Measurements from ENCODE around the gene PDZRN3. TPM values are rescaled to one million over a fixed set of nuclear protein-coding genes. Genes with fewer than 3 reads are reported as not detected.

PDZRN3 gene
- total RNA-seq, 1 experiment from 2014 or later: 0.24 TPM

DNA sequence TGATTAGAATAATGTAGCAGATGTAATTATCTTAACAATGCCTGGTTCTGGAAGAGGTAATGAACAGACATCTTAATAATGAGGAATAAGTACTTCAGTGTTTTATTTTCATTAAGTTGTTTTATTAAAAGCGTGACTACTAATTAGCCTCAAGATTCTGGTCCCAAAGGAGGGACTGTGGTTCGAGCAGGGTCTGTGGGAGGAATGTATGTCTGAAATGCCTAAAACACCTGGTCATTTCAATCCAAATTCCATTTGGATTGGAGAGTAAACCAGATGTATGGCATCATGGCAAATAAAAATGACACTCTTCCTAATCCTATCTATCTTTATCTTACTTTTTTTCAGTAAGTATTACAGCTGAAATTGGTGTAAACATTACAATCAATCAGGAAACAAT is 243.2 kb downstream of the PDZRN3 start:
- Histone ChIP-seq H3K9me3 (ENCODE audit: low read depth, low read length, poor library complexity, severe bottlenecking) (no peaks in the 10 kb centered on the region), H3K4me3 (ENCODE audit: low read depth, low read length, poor library complexity, severe bottlenecking) (no peak overlapping the region), H3K4me1 (ENCODE audit: insufficient read depth, low read length, poor library complexity, severe bottlenecking) (no peaks in the 10 kb centered on the region), H3K27me3 (replicated peaks; ENCODE audit: insufficient read depth, low read depth, low read length, poor library complexity) (no peaks in the 10 kb centered on the region), H3K27ac (ENCODE audit: low read depth, low read length, poor library complexity, severe bottlenecking) (no peak overlapping the region), H3K36me3 (ENCODE audit: insufficient read depth, low read length, poor library complexity, severe bottlenecking) (no peaks in the 10 kb centered on the region)
- intact Hi-C loops (cut with micrococcal nuclease; ENCODE audit: unreplicated experiment): no loop called here
- no TSS peak for BruUV-seq (replicated peaks)
- ChIA-PET CTCF (no interaction called here), POLR2A (ENCODE audit: low non-redundant PET) (no interaction called here)
- DNase-seq (ENCODE audit: low spot score): no peak
- TF ChIP-seq EZH2 (IDR thresholded peaks at IDR 0.05; ENCODE audit: borderline replicate concordance, low read depth, low read length, poor library complexity, severe bottlenecking) (no peak), CTCF (conservative IDR thresholded peaks at IDR 0.05; ENCODE audit: low read depth, low read length) (no peak)

GRCh38 chr3:73380735-73381532 is 243.8 kb downstream of the PDZRN3 start:
- BruUV-seq (replicated peaks): no TSS peak
- no peaks in the 10 kb centered on the region for H3K36me3 ChIP-seq (ENCODE audit: insufficient read depth, low read length, poor library complexity, severe bottlenecking)
- H3K9me3 ChIP-seq (ENCODE audit: low read depth, low read length, poor library complexity, severe bottlenecking): no peaks in the 10 kb centered on the region
- DNase-seq (ENCODE audit: low spot score): no peak
- no peak overlapping the region for H3K4me3 ChIP-seq (ENCODE audit: low read depth, low read length, poor library complexity, severe bottlenecking)
- intact Hi-C loops (cut with micrococcal nuclease; ENCODE audit: unreplicated experiment): no loop called here
- H3K27ac ChIP-seq (ENCODE audit: low read depth, low read length, poor library complexity, severe bottlenecking): no peak overlapping the region
- ChIA-PET POLR2A (ENCODE audit: low non-redundant PET) (no interaction called here), CTCF (no interaction called here)
- TF ChIP-seq CTCF (conservative IDR thresholded peaks at IDR 0.05; ENCODE audit: low read depth, low read length) (no peak), EZH2 (IDR thresholded peaks at IDR 0.05; ENCODE audit: borderline replicate concordance, low read depth, low read length, poor library complexity, severe bottlenecking) (no peak)
- no peaks in the 10 kb centered on the region for H3K4me1 ChIP-seq (ENCODE audit: insufficient read depth, low read length, poor library complexity, severe bottlenecking)
- no peaks in the 10 kb centered on the region for H3K27me3 ChIP-seq (replicated peaks; ENCODE audit: insufficient read depth, low read depth, low read length, poor library complexity)

GRCh38 chr3:73379465-73379864 is 245.3 kb downstream of the PDZRN3 start:
- DNase-seq (ENCODE audit: low spot score): no peak
- Histone ChIP-seq H3K4me3 (ENCODE audit: low read depth, low read length, poor library complexity, severe bottlenecking) (no peak overlapping the region), H3K4me1 (ENCODE audit: insufficient read depth, low read length, poor library complexity, severe bottlenecking) (no peaks in the 10 kb centered on the region), H3K36me3 (ENCODE audit: insufficient read depth, low read length, poor library complexity, severe bottlenecking) (no peaks in the 10 kb centered on the region), H3K27ac (ENCODE audit: low read depth, low read length, poor library complexity, severe bottlenecking) (no peak overlapping the region), H3K9me3 (ENCODE audit: low read depth, low read length, poor library complexity, severe bottlenecking) (no peaks in the 10 kb centered on the region), H3K27me3 (replicated peaks; ENCODE audit: insufficient read depth, low read depth, low read length, poor library complexity) (no peaks in the 10 kb centered on the region)
- intact Hi-C loops (cut with micrococcal nuclease; ENCODE audit: unreplicated experiment): no loop called here
- no TSS peak for BruUV-seq (replicated peaks)
- ChIA-PET POLR2A (ENCODE audit: low non-redundant PET) (no interaction called here), CTCF (no interaction called here)
- TF ChIP-seq CTCF (conservative IDR thresholded peaks at IDR 0.05; ENCODE audit: low read depth, low read length) (no peak), EZH2 (IDR thresholded peaks at IDR 0.05; ENCODE audit: borderline replicate concordance, low read depth, low read length, poor library complexity, severe bottlenecking) (no peak)

Data from A673 (cell line).